ENCODE results near the gene KDM3B. TPM values are rescaled to one million over a fixed set of nuclear protein-coding genes. Genes with fewer than 3 reads are reported as not detected.
"Not testable (repeated sequence)": the region's sequence is repeated elsewhere in the genome, so short reads cannot be mapped to it uniquely, and the experiment has no call there.

Gene KDM3B
- total RNA-seq, 5 donors from 2014 or later (not counting 1 experiment from before 2014, with no cell fraction given) = 72.9 to 78.3 (median 76.0) TPM

DNA sequence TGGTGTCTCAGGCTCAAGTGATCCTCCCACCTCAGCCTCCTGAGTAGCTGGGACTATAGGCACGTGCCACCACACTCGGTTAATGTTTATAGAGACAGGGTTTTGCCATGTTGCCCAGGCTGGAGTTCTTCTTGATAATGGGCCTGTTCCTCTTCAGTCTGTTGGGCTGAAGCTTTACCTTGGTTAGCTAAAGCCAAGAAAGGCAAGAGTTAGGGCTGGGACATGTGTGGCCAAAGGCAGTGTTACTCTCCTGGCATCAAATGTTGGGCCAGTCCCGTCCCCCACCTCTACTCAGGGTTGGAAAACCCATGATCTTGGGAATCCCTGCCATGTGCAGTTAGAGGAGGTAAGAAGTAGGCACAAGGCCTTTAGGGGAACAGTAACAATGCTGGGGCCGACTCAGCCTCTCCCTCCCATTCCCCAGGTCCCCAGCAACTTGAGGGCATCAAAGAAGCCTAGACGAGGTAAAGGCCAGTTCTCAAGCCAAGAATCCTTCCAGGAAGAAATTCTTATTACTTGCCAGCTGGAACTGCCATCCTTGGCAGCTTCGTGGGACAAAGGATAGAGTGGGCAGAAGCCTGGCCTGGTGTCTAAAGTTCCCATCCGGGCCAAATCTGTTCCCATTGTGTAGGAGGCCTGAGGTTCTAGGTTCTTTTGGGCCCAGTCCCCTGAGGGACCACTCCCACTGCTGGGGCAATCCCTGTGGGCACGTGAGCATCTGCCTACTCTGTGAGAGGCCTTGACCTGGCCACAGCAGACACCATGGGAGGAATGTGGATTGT is 117.2 kb downstream of the KDM3B start:
- ChIA-PET CTCF (interaction anchor here in 1 of 2 donors (1.2 kb wide), 1 partner anchor 33 kb away, joined by 3 read pairs; no protein-coding TSS in a partner anchor), POLR2A (no interaction called here)
- Histone ChIP-seq H3K9me3 (no peaks in the 10 kb centered on the region), H3K4me1 (ENCODE audit: control insufficient read depth in 1 of 2, extremely low read depth in 1 of 2, insufficient read depth in 2 of 2, low read length in 2 of 2) (peaks cover 13 to 27% of the 10 kb centered on the region in 2 experiments), H3K27ac (ENCODE audit: low read length) (no peak overlapping the region), H3K36me3 (ENCODE audit: control insufficient read depth in 2 of 2, extremely low read depth in 1 of 2, insufficient read depth in 1 of 2, low read length in 1 of 2) (peaks cover 0 to 3% of the 10 kb centered on the region in 2 donors), H3K27me3 (replicated peaks in 1 of 2; ENCODE audit: control insufficient read depth in 2 of 2, extremely low read depth in 1 of 2, insufficient read depth in 2 of 2, low read length in 1 of 2) (peaks cover 0 to 4% of the 10 kb centered on the region in 2 experiments), H3K4me3 (ENCODE audit: control insufficient read depth in 1 of 2, extremely low read depth in 1 of 2, low read length in 1 of 2) (no peak overlapping the region)
- 76% methylated on average over 3 of the region's 8 CpGs for WGBS (ENCODE audit: insufficient coverage)
- peaks cover 24 to 28% (median 25%) of the 10 kb centered on the region in 3 donors for H3K4me1 Mint-ChIP-seq
- DNase-seq (no peak), ATAC-seq (replicated peaks in 1 of 4) (no peak)
- H3K27me3 Mint-ChIP-seq = no peaks in the 10 kb centered on the region
- H3K9me3 Mint-ChIP-seq = no peaks in the 10 kb centered on the region
- H3K4me3 Mint-ChIP-seq = no peak overlapping the region
- H3K27ac Mint-ChIP-seq = no peak overlapping the region
- H3K36me3 Mint-ChIP-seq = peaks cover 9% of the 10 kb centered on the region

DNA sequence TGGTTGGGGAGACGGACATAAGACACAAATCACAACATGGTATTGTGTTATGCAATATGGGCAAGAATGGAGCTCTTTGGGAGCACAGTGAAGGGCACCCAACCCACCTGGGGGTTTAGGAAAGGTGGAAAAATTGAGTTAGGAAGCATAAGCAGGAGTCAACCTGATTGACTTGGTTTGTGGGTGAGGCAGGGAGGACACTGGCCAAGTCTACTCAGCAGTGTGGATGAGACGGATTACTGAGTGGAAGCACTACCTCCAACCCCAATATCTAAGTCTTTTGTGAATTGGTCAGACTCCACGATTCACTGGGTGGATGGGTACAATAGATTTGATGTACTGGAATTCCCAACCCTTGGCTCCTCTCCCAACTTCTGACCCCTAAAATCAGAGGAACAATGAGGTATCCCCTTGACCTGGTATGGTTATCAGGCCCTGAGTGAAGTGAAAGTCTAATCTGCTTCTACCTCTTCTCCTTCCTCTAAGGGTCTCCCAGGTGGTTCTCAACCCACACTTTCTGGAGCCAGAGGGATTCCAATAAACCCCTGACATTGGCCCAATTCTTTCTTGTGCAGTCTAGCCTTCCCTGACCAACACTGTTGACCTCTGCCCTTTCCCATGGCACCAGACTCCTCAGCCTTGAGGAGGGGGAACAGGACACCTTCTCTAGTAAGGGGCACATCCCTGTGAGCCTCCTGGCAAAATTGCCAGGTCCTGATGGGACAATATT is 118.0 kb downstream of the KDM3B start:
- WGBS (ENCODE audit: insufficient coverage) = no CpG with 5 or more reads among the region's 3 CpGs
- Histone ChIP-seq H3K4me3 (ENCODE audit: control insufficient read depth in 1 of 2, extremely low read depth in 1 of 2, low read length in 1 of 2) (no peak overlapping the region), H3K36me3 (ENCODE audit: control insufficient read depth in 2 of 2, extremely low read depth in 1 of 2, insufficient read depth in 1 of 2, low read length in 1 of 2) (peaks cover 0 to 3% of the 10 kb centered on the region in 2 donors), H3K27me3 (replicated peaks in 1 of 2; ENCODE audit: control insufficient read depth in 2 of 2, extremely low read depth in 1 of 2, insufficient read depth in 2 of 2, low read length in 1 of 2) (peaks cover 0 to 9% of the 10 kb centered on the region in 2 experiments), H3K4me1 (ENCODE audit: control insufficient read depth in 1 of 2, extremely low read depth in 1 of 2, insufficient read depth in 2 of 2, low read length in 2 of 2) (peaks cover 13 to 27% of the 10 kb centered on the region in 2 experiments), H3K27ac (ENCODE audit: low read length) (no peak overlapping the region), H3K9me3 (no peaks in the 10 kb centered on the region)
- ChIA-PET POLR2A (no interaction called here), CTCF (interaction anchor here in 1 of 2 donors (1.2 kb wide), 1 partner anchor 32 kb away, joined by 3 read pairs; no protein-coding TSS in a partner anchor)
- H3K4me3 Mint-ChIP-seq = no peak overlapping the region
- DNase-seq (no peak), ATAC-seq (replicated peaks in 1 of 4) (no peak)
- peaks cover 5 to 6% of the 10 kb centered on the region in 2 donors for H3K27me3 Mint-ChIP-seq
- peaks cover 24 to 28% (median 24%) of the 10 kb centered on the region in 3 donors for H3K4me1 Mint-ChIP-seq
- H3K9me3 Mint-ChIP-seq = no peaks in the 10 kb centered on the region
- no peak overlapping the region for H3K27ac Mint-ChIP-seq
- H3K36me3 Mint-ChIP-seq = peaks cover 9% of the 10 kb centered on the region

DNA sequence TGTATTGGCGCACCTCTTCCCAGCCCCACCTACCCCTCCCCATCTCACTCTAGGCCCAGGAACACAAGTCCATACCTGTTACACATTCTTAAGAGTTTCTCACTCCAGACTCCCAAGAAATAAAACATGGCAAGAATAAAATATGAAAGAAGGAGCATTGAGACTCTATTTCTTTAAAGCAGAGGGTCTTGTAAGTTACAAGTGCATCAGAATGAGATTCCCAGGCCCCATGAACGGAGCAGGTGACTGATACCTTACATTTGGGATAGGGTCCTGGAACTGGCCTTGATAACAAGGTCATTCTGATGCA is 118.5 kb downstream of the KDM3B start:
- ChIA-PET POLR2A (no interaction called here), CTCF (no interaction called here)
- 80% methylated on average over 1 of the region's 2 CpGs for WGBS (ENCODE audit: insufficient coverage)
- peaks cover 0 to 10% of the 10 kb centered on the region in 2 experiments for H3K27me3 ChIP-seq (replicated peaks in 1 of 2; ENCODE audit: control insufficient read depth in 2 of 2, extremely low read depth in 1 of 2, insufficient read depth in 2 of 2, low read length in 1 of 2)
- H3K27ac ChIP-seq (ENCODE audit: low read length) = no peak overlapping the region
- peaks cover 9% of the 10 kb centered on the region for H3K36me3 Mint-ChIP-seq
- peaks cover 0 to 3% of the 10 kb centered on the region in 2 donors for H3K36me3 ChIP-seq (ENCODE audit: control insufficient read depth in 2 of 2, extremely low read depth in 1 of 2, insufficient read depth in 1 of 2, low read length in 1 of 2)
- no peaks in the 10 kb centered on the region for H3K9me3 Mint-ChIP-seq
- H3K9me3 ChIP-seq = no peaks in the 10 kb centered on the region
- H3K4me3 Mint-ChIP-seq = no peak overlapping the region
- DNase-seq (no peak), ATAC-seq (replicated peaks in 1 of 4) (no peak)
- H3K4me1 Mint-ChIP-seq = peaks cover 24 to 28% (median 24%) of the 10 kb centered on the region in 3 donors
- H3K27ac Mint-ChIP-seq = no peak overlapping the region
- peaks cover 13 to 23% of the 10 kb centered on the region in 2 experiments for H3K4me1 ChIP-seq (ENCODE audit: control insufficient read depth in 1 of 2, extremely low read depth in 1 of 2, insufficient read depth in 2 of 2, low read length in 2 of 2)
- H3K27me3 Mint-ChIP-seq = peaks cover 6 to 7% of the 10 kb centered on the region in 2 donors
- no peak overlapping the region for H3K4me3 ChIP-seq (ENCODE audit: control insufficient read depth in 1 of 2, extremely low read depth in 1 of 2, low read length in 1 of 2)

DNA sequence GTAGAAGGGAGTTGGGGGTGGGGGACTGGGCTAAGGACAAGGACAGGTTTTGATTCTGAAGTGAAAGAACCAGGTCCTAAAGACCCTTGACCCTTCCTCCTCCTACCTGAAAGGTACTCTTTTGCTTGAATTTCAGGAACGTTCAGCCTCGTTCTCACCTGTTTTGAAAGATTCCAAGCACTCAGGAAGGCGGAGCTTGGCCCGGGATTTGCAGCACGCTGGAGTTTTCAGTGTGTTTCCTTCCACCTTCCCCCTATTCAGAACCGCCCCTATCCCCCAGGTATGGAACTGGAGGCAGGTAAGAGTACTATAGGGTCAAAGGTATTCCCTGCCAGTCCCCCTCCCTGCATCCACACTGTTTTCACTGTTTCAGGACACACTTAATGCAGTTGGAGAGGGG is 119.9 kb downstream of the KDM3B start:
- no CpG with 5 or more reads among the region's 6 CpGs for WGBS (ENCODE audit: insufficient coverage)
- peaks cover 6 to 12% of the 10 kb centered on the region in 2 donors for H3K27me3 Mint-ChIP-seq
- Histone ChIP-seq H3K27me3 (replicated peaks in 1 of 2; ENCODE audit: control insufficient read depth in 2 of 2, extremely low read depth in 1 of 2, insufficient read depth in 2 of 2, low read length in 1 of 2) (peaks cover 0 to 10% of the 10 kb centered on the region in 2 experiments), H3K4me1 (ENCODE audit: control insufficient read depth in 1 of 2, extremely low read depth in 1 of 2, insufficient read depth in 2 of 2, low read length in 2 of 2) (peaks cover 2 to 9% of the 10 kb centered on the region in 2 experiments), H3K9me3 (no peaks in the 10 kb centered on the region), H3K27ac (ENCODE audit: low read length) (no peak overlapping the region), H3K4me3 (ENCODE audit: control insufficient read depth in 1 of 2, extremely low read depth in 1 of 2, low read length in 1 of 2) (no peak overlapping the region), H3K36me3 (ENCODE audit: control insufficient read depth in 2 of 2, extremely low read depth in 1 of 2, insufficient read depth in 1 of 2, low read length in 1 of 2) (no peaks in the 10 kb centered on the region)
- H3K27ac Mint-ChIP-seq = no peak overlapping the region
- H3K9me3 Mint-ChIP-seq = no peaks in the 10 kb centered on the region
- H3K4me3 Mint-ChIP-seq = no peak overlapping the region
- H3K4me1 Mint-ChIP-seq = peaks cover 13 to 16% (median 13%) of the 10 kb centered on the region in 3 donors
- peaks cover 8% of the 10 kb centered on the region for H3K36me3 Mint-ChIP-seq
- no peak for DNase-seq
- POLR2A ChIA-PET = no interaction called here
- no peak for ATAC-seq (replicated peaks in 1 of 4)
- CTCF ChIA-PET = no interaction called here

DNA sequence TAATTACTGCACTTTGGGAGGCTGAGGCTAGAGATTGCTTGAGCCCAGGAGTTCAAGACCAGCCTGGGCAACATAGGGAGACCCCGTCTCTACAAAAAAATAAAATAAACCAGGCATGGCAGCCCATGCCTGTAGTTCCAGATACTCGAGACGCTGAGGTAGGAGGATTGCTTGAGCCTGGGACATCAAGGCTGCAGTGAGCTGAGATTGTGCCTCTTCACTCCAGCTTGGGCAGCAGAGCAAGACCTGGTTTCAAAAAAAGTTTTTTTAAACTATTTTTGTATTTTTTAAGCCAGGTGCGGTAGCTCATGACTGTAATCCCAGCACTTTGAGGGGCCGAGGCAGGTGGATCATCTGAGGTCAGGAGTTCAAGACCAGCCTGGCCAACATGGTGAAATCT is 120.7 kb downstream of the KDM3B start:
- ATAC-seq (replicated peaks in 1 of 4); H3K9me3 Mint-ChIP-seq; H3K4me1 ChIP-seq (ENCODE audit: control insufficient read depth in 1 of 2, extremely low read depth in 1 of 2, insufficient read depth in 2 of 2, low read length in 2 of 2); H3K4me1 Mint-ChIP-seq; POLR2A ChIA-PET; H3K4me3 ChIP-seq (ENCODE audit: control insufficient read depth in 1 of 2, extremely low read depth in 1 of 2, low read length in 1 of 2); H3K4me3 Mint-ChIP-seq; H3K27ac Mint-ChIP-seq; DNase-seq; H3K27ac ChIP-seq (ENCODE audit: low read length); H3K9me3 ChIP-seq; H3K36me3 Mint-ChIP-seq; CTCF ChIA-PET; H3K36me3 ChIP-seq (ENCODE audit: control insufficient read depth in 2 of 2, extremely low read depth in 1 of 2, insufficient read depth in 1 of 2, low read length in 1 of 2): not testable (repeated sequence)
- peaks cover 0 to 14% of the 10 kb centered on the region in 2 experiments for H3K27me3 ChIP-seq (replicated peaks in 1 of 2; ENCODE audit: control insufficient read depth in 2 of 2, extremely low read depth in 1 of 2, insufficient read depth in 2 of 2, low read length in 1 of 2)
- WGBS (ENCODE audit: insufficient coverage) = 91% methylated on average over 4 of the region's 5 CpGs
- peaks cover 6 to 12% of the 10 kb centered on the region in 2 donors for H3K27me3 Mint-ChIP-seq

DNA sequence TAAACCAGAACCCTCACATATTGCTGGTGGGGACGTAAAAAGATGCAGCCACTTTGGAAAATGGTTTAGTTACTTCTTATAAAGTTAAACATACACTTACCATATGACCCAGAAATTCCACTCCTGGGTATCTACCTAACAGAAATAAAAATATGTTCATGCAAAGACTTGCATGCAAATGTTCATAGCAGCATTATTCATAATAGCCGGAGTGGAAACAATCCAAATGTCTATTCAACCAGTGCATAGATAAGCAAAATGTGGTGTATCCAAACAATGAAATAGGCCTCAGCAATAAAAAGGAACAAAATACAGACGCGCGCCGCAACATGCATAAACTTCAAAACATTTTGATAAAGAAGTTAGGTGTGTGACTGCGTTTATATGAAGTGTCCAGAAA is 124.4 kb downstream of the KDM3B start:
- WGBS (ENCODE audit: insufficient coverage) = 82% methylated on average over 1 of the region's 7 CpGs
- ATAC-seq (replicated peaks in 1 of 4) (no peak), DNase-seq (no peak)
- peaks cover 6 to 14% of the 10 kb centered on the region in 2 donors for H3K27me3 Mint-ChIP-seq
- no peaks in the 10 kb centered on the region for H3K4me1 ChIP-seq (ENCODE audit: control insufficient read depth in 1 of 2, extremely low read depth in 1 of 2, insufficient read depth in 2 of 2, low read length in 2 of 2)
- no peak overlapping the region for H3K27ac ChIP-seq (ENCODE audit: low read length)
- no peak overlapping the region for H3K4me3 Mint-ChIP-seq
- no peaks in the 10 kb centered on the region for H3K36me3 ChIP-seq (ENCODE audit: control insufficient read depth in 2 of 2, extremely low read depth in 1 of 2, insufficient read depth in 1 of 2, low read length in 1 of 2)
- no peaks in the 10 kb centered on the region for H3K9me3 Mint-ChIP-seq
- no peaks in the 10 kb centered on the region for H3K9me3 ChIP-seq
- CTCF ChIA-PET = interaction anchor here in 1 of 2 donors (0.6 kb wide), 1 partner anchor 27 kb away, joined by 4 read pairs; no protein-coding TSS in a partner anchor
- H3K27me3 ChIP-seq (replicated peaks in 1 of 2; ENCODE audit: control insufficient read depth in 2 of 2, extremely low read depth in 1 of 2, insufficient read depth in 2 of 2, low read length in 1 of 2) = peaks cover 0 to 25% of the 10 kb centered on the region in 2 experiments
- no peaks in the 10 kb centered on the region for H3K4me1 Mint-ChIP-seq
- H3K36me3 Mint-ChIP-seq = no peaks in the 10 kb centered on the region
- H3K4me3 ChIP-seq (ENCODE audit: control insufficient read depth in 1 of 2, extremely low read depth in 1 of 2, low read length in 1 of 2) = no peak overlapping the region
- POLR2A ChIA-PET = no interaction called here
- H3K27ac Mint-ChIP-seq = no peak overlapping the region

Data from T-cell (primary cell).